Fibroblast of lung (primary cell): ENCODE measurements around the gene TRIM41. TPM values are rescaled to one million over a fixed set of nuclear protein-coding genes. Genes with fewer than 3 reads are reported as not detected.
A peak's percentile ranks its signal among the peaks of the same experiment; 100 is the strongest.

ENCODE experiments used
- DNase-seq, 2 donors: peaks; one replicate each; pipeline versions ENCODE4 v3.0.0 to v3.0.0-alpha.2; 2010; ENCODE audit warnings: low read depth in 2 of 2
- H2AFZ ChIP-seq: 2 replicates; pipeline ENCODE4 v1.5.1; 2012; ENCODE audit warnings: low read length, control low read depth, inconsistent platforms
- H3K27ac ChIP-seq: 2 replicates; pipeline ENCODE4 v1.5.1; 2011; ENCODE audit warnings: low read length, control low read depth; ENCODE audit not compliant: insufficient read depth
- H3K27me3 ChIP-seq: 2 replicates; pipeline ENCODE4 v1.5.1; 2011; ENCODE audit warnings: mild to moderate bottlenecking, low read length; ENCODE audit not compliant: control insufficient read depth, insufficient read depth
- H3K36me3 ChIP-seq: 2 replicates; pipeline ENCODE4 v1.5.1; 2011; ENCODE audit warnings: low read length; ENCODE audit not compliant: control insufficient read depth, insufficient read depth
- H3K4me1 ChIP-seq: 2 replicates; pipeline ENCODE4 v1.5.1; 2011; ENCODE audit warnings: low read length; ENCODE audit not compliant: control insufficient read depth, insufficient read depth; ENCODE audit errors: extremely low read depth
- H3K4me2 ChIP-seq: 2 replicates; pipeline ENCODE4 v1.5.1; 2011; ENCODE audit warnings: low read length, control low read depth; ENCODE audit not compliant: insufficient read depth; ENCODE audit errors: extremely low read depth
- H3K4me3 ChIP-seq, 4 experiments: fragments of 200-600 bp in 1 of 4; sonication (generic) in 1 of 4; replicated peaks in 1 of 4; 2 replicates each; pipeline ENCODE4 v1.5.1; 2011 to 2016; ENCODE audit warnings: low read length in 4 of 4, low read depth in 3 of 4, mild to moderate bottlenecking in 3 of 4, control low read depth in 2 of 4, inconsistent platforms in 1 of 4, mixed read lengths in 1 of 4; ENCODE audit not compliant: insufficient read depth in 1 of 4; ENCODE audit errors: control extremely low read depth in 1 of 4
- H3K79me2 ChIP-seq: 2 replicates; pipeline ENCODE4 v1.5.1; 2012; ENCODE audit warnings: mild to moderate bottlenecking, low read length, inconsistent platforms; ENCODE audit not compliant: control insufficient read depth, insufficient read depth
- H3K9ac ChIP-seq: 2 replicates; pipeline ENCODE4 v1.5.1; 2011; ENCODE audit warnings: mild to moderate bottlenecking, low read length, control low read depth; ENCODE audit not compliant: insufficient read depth
- H3K9me3 ChIP-seq: 2 replicates; pipeline ENCODE4 v1.5.1; 2012; ENCODE audit warnings: low read depth, low read length; ENCODE audit not compliant: control insufficient read depth, insufficient read depth
- H4K20me1 ChIP-seq: 2 replicates; pipeline ENCODE4 v1.5.1; 2011; ENCODE audit warnings: low read length; ENCODE audit not compliant: control insufficient read depth, insufficient read depth; ENCODE audit errors: extremely low read depth
- EZH2 ChIP-seq: IDR thresholded peaks from 2 replicates; pipeline ENCODE4 v1.5.1; 2012; ENCODE audit warnings: low read length, control low read depth, mild to moderate bottlenecking; ENCODE audit errors: missing control alignments
- polyA plus RNA-seq, 2 donors: library from polyadenylated mRNA; depleted of rRNA in 1 of 2; stranded (reverse) in 1 of 2; unstranded in 1 of 2; fragments of >200 nt; gene quantifications; 2 replicates each; pipeline ENCODE4 v1.2.1, GENCODE V29; 2011 to 2012; ENCODE audit warnings: missing spikeins in 1 of 2
- total RNA-seq: library from RNA; depleted of rRNA; stranded (reverse); fragments of >200 nt; gene quantifications from 2 replicates; pipeline ENCODE4 v1.2.1, GENCODE V29; 2014
- TF ChIP-seq, protein P1 (sequence below), 2 donors: IDR thresholded peaks in 1 of 2; conservative IDR thresholded peaks in 1 of 2; 1 replicate in 1 of 2; 2 replicates in 1 of 2; pipeline ENCODE4 v1.5.1; 2011 to 2012; ENCODE audit warnings: low read length in 2 of 2, control low read depth in 1 of 2, inconsistent platforms in 1 of 2, low read depth in 1 of 2, mild to moderate bottlenecking in 1 of 2

TRIM41 gene
- total and polyA plus RNA-seq, 2 donors (not counting 1 experiment from before 2014, with no cell fraction given), result 8.3 to 17.0 TPM

DNA sequence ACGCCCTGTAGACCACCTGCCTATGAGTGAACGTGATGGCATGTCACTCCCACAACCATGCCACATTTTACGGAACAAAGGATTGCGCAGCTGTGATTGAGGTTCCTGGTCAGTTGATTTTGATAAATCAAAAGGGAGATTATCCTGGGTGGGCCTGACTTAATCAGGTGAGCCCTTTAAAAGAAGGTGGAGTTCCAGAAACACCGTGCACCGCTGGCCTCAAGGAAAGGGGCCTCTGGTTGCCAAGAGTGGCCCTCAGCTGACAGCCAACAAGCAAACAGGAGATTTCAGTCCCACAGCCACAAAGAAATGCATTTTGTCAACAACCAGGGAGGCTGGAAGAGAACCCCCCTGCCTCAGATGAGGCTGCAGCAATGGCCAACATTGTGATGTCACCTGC, 37.1 kb upstream of the TRIM41 start:
- no peaks in the 10 kb centered on the region for H3K27me3 ChIP-seq
- H4K20me1 ChIP-seq, result no peaks in the 10 kb centered on the region
- H3K9me3 ChIP-seq, result no peaks in the 10 kb centered on the region
- no peaks in the 10 kb centered on the region for H3K79me2 ChIP-seq
- no peak overlapping the region for H2AFZ ChIP-seq
- H3K4me1 ChIP-seq, result no peaks in the 10 kb centered on the region
- TF ChIP-seq, protein P1, sequence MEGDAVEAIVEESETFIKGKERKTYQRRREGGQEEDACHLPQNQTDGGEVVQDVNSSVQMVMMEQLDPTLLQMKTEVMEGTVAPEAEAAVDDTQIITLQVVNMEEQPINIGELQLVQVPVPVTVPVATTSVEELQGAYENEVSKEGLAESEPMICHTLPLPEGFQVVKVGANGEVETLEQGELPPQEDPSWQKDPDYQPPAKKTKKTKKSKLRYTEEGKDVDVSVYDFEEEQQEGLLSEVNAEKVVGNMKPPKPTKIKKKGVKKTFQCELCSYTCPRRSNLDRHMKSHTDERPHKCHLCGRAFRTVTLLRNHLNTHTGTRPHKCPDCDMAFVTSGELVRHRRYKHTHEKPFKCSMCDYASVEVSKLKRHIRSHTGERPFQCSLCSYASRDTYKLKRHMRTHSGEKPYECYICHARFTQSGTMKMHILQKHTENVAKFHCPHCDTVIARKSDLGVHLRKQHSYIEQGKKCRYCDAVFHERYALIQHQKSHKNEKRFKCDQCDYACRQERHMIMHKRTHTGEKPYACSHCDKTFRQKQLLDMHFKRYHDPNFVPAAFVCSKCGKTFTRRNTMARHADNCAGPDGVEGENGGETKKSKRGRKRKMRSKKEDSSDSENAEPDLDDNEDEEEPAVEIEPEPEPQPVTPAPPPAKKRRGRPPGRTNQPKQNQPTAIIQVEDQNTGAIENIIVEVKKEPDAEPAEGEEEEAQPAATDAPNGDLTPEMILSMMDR (conservative IDR thresholded peaks at IDR 0.05 in 1 of 2, IDR thresholded peaks at IDR 0.05 in 1 of 2; ENCODE audit: low read depth in 1 of 2, low read length in 2 of 2), result no peak
- no peak for TF ChIP-seq EZH2
- H3K9ac ChIP-seq, result no peak overlapping the region
- no peak for DNase-seq
- no peak overlapping the region for H3K4me2 ChIP-seq
- H3K27ac ChIP-seq, result no peak overlapping the region
- H3K36me3 ChIP-seq, result no peaks in the 10 kb centered on the region
- H3K4me3 ChIP-seq, result no peak overlapping the region

DNA sequence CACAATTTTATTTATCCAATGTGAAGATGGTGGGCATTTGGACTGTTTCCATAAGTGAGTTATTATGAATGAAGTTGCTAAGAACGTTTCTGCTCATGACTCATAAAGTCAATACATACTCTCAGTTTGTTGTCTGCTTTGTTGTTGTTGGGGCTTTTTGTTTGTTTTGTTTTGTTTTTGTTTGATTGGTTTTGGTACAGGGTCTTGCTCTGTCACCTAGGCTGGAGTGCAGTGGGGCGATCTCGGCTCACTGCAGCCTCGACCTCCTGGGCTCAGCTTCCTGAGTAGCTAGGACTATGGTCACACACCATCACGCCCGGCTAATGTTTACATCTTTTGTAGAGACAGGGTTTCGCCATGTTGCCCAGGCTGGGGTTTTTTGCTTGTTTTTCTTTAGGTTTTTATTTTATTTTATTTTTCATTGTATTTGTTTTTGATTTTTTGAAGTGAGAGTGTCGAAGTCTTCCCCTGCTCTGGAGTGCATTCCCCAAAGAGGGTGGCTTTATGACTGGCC, 36.0 kb upstream of the TRIM41 start:
- H3K4me1 ChIP-seq, result no peaks in the 10 kb centered on the region
- no peaks in the 10 kb centered on the region for H3K9me3 ChIP-seq
- peak overlapping the region; percentile 5 for H3K9ac ChIP-seq
- no peak for TF ChIP-seq EZH2
- TF ChIP-seq, protein P1 (conservative IDR thresholded peaks at IDR 0.05 in 1 of 2, IDR thresholded peaks at IDR 0.05 in 1 of 2; ENCODE audit: low read depth in 1 of 2, low read length in 2 of 2), result no peak
- no peaks in the 10 kb centered on the region for H4K20me1 ChIP-seq
- peak overlapping the region; percentile 47 for H3K27ac ChIP-seq
- no peaks in the 10 kb centered on the region for H3K36me3 ChIP-seq
- H3K4me2 ChIP-seq, result peak overlapping the region; percentile 79
- peak overlapping the region; percentile 60 for H2AFZ ChIP-seq
- H3K4me3 ChIP-seq, result peak overlapping the region; percentile 28 to 86 (median 32)
- no peaks in the 10 kb centered on the region for H3K27me3 ChIP-seq
- H3K79me2 ChIP-seq, result no peaks in the 10 kb centered on the region
- DNase-seq, result no peak

DNA sequence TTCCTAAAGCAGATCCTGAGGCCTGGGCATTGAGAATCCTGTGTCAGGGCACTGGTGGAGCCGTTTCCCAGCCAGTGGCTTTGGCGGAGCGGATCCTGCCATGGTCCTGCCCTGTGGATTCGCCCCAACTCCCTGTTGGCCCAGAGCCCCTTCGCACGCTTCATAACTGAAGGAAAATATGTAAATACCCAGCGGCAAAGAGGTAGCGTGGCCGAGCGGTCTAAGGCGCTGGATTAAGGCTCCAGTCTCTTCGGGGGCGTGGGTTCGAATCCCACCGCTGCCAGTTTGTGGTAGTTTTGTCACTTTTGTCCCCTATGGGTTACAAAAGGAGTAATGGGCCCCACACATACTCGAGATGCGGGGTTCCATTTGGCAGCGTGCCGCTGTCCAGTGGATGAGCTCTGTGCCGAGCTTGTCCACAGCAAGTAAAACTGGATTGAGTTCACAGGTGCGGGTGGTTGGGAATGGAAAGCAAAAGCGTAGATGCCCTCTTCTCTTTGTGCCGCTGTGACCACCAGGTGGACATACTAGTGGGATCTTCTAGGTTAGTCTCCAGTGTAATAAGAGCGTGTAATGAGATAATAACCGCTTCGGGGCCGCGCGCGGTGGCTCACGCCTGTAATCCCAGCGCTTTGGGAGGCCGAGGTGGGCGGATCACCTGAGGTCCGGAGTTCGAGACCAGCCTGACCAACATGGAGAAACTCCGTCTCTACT, 35.4 kb upstream of the TRIM41 start:
- peak; percentile 80 to 84 for DNase-seq
- no peaks in the 10 kb centered on the region for H3K4me1 ChIP-seq
- peak overlapping the region; percentile 83 for H3K4me2 ChIP-seq
- H4K20me1 ChIP-seq, result no peaks in the 10 kb centered on the region
- H3K36me3 ChIP-seq, result no peaks in the 10 kb centered on the region
- H3K27ac ChIP-seq, result peak overlapping the region; percentile 54
- no peaks in the 10 kb centered on the region for H3K27me3 ChIP-seq
- no peak overlapping the region for H3K9ac ChIP-seq
- H3K9me3 ChIP-seq, result no peaks in the 10 kb centered on the region
- H2AFZ ChIP-seq, result peak overlapping the region; percentile 60
- H3K4me3 ChIP-seq, result peak overlapping the region; percentile 50 to 86 (median 74)
- TF ChIP-seq EZH2, result no peak
- TF ChIP-seq, protein P1 (conservative IDR thresholded peaks at IDR 0.05 in 1 of 2, IDR thresholded peaks at IDR 0.05 in 1 of 2; ENCODE audit: low read depth in 1 of 2, low read length in 2 of 2), result peak; percentile 7 to 33
- H3K79me2 ChIP-seq, result no peaks in the 10 kb centered on the region
